ENCODE measurements around the gene CLDN6. TPM values are rescaled to one million over a fixed set of nuclear protein-coding genes. Genes with fewer than 3 reads are reported as not detected.
A peak's percentile ranks its signal among the peaks of the same experiment; 100 is the strongest.

CLDN6 gene
- total and polyA plus RNA-seq, 9 of the 15 experiments (the other 6 are each of a cell fraction or from before 2014, with no cell fraction given): 0.22 to 0.75 (median 0.38) TPM; not detected in 3

DNA sequence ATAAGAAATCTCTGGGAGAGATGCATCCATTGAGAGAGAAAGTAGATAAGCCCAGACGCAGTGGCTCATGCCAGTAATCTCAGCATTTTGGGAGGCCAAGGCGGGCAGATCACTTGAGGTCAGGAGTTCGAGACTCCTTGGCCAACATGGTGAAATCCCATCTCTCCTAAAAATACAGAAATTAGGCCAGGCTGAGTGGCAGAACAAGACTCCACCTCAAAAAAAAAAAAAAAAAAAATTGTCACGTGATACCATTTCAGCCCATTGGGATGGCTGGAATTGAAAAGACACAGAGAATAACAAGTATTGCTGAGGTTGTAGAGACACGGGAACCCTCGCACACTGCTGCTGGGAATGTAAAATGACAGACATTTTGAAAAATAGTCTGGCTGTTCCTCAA, 44.6 kb upstream of the CLDN6 start (continued):
- TF ChIP-seq, protein P1, sequence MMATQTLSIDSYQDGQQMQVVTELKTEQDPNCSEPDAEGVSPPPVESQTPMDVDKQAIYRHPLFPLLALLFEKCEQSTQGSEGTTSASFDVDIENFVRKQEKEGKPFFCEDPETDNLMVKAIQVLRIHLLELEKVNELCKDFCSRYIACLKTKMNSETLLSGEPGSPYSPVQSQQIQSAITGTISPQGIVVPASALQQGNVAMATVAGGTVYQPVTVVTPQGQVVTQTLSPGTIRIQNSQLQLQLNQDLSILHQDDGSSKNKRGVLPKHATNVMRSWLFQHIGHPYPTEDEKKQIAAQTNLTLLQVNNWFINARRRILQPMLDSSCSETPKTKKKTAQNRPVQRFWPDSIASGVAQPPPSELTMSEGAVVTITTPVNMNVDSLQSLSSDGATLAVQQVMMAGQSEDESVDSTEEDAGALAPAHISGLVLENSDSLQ (IDR thresholded peaks at IDR 0.05): peak; percentile 65
- no peak for TF ChIP-seq ZNF408 (CRISPR knock-in tag; IDR thresholded peaks at IDR 0.05; ENCODE audit: low read depth)

DNA sequence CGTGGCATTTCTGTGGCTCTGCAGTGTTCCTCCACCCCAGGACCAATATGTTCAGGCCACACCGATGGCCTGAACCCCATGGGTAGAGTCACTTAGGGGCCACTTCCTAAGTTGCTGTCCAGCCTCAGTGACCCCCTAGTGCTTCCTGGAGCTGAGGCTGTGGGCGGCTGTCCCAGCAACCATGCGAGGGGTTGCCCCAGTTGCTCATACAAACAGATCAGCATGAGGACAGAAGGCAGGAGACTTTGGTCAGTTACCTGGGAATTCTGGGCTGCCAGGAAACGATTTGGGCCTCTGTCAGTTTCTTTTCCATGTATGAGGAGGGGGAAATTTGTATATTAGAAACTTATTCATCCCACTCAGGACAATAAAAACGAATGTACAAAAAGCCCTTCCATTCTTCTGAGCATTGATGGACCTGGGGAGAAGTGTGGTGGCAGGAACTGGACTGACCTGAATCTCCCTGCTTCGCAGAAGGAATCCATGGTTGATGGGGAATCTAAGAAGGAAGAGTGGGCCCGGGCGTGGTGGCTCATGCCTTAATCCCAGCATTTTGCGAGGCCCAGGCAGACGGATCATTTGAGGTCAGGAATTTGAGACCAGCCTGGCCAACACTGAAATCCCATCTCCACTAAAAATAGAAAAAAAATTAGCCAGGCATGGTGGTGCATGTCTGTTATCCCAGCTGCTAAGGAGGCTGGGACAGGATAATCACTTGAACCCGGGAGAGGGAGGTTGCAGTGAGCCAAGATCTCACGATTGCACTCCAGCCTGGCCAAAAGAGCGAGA, 42.5 kb upstream of the CLDN6 start:
- H2AFZ ChIP-seq (ENCODE audit: low read depth, low read length): peak overlapping the region; percentile 97
- no TSS peak for BruUV-seq (replicated peaks)
- 0 out of 2 replicates have a peak, but pooled peaks cover 3% of the 10 kb centered on the region for H4K20me1 ChIP-seq (replicated peaks; ENCODE audit: control insufficient read depth, insufficient read depth, low read length)
- no peak overlapping the region for H3K4me2 ChIP-seq (ENCODE audit: insufficient read depth, low read length)
- H3K27ac ChIP-seq (ENCODE audit: extremely low read depth, low read depth, low read length): no peak overlapping the region
- peaks cover 4% of the 10 kb centered on the region for H3K9me1 ChIP-seq (ENCODE audit: control insufficient read depth, insufficient read depth, low read length)
- H3K9ac ChIP-seq (ENCODE audit: insufficient read depth in 1 of 2, low read depth in 2 of 2, low read length in 2 of 2): peak overlapping the region in 1 of 2 experiments; percentile 97; a peak in 1 of 4 replicates
- in situ Hi-C loops (cut with MboI) (no loop called here), intact Hi-C loops (cut with micrococcal nuclease) (no loop called here)
- DNase-seq (ENCODE audit: extremely low read depth in 1 of 4, low spot score in 3 of 4) (no peak), FAIRE-seq (no peak), ATAC-seq (no peak)
- CTCF ChIA-PET (ENCODE audit: low intra/inter-chr PET ratio): no interaction called here
- 63% methylated on average over 14 of the region's 14 CpGs for WGBS (ENCODE audit: insufficient coverage, low coverage, missing lambda C conversion rate)
- no peak overlapping the region for H3K4me3 ChIP-seq
- peaks cover 8 to 45% of the 10 kb centered on the region in 2 experiments for H3K4me1 ChIP-seq (replicated peaks in 1 of 2; ENCODE audit: control insufficient read depth in 2 of 2, insufficient read depth in 2 of 2, low read length in 2 of 2)
- POLR2A ChIA-PET: interaction anchor here (0.5 to 1.0 kb wide), 3 partner anchors 16 to 34 kb away, joined by 3 read pairs; no protein-coding TSS in a partner anchor
- H3K36me3 ChIP-seq (ENCODE audit: control insufficient read depth, insufficient read depth, low read length): no peaks in the 10 kb centered on the region
- no peaks in the 10 kb centered on the region for H3K9me3 ChIP-seq (replicated peaks; ENCODE audit: control insufficient read depth, insufficient read depth, low read depth, low read length)
- no peaks in the 10 kb centered on the region for H3K27me3 ChIP-seq (ENCODE audit: control insufficient read depth in 2 of 2, insufficient read depth in 2 of 2, low read length in 2 of 2)
- peaks cover 2% of the 10 kb centered on the region; the same call in 2 of the 3 replicates for H3K79me2 ChIP-seq (ENCODE audit: control insufficient read depth, insufficient read depth, low read length)
- TF ChIP-seq ZNF174 (CRISPR knock-in tag; IDR thresholded peaks at IDR 0.05) (no peak), PRMT5 (CRISPR knock-in tag; IDR thresholded peaks at IDR 0.05) (no peak), ZSCAN32 (CRISPR knock-in tag; IDR thresholded peaks at IDR 0.05) (no peak), TEAD4 (IDR thresholded peaks at IDR 0.05; ENCODE audit: low read length) (no peak), TEAD4 (CRISPR knock-in tag; IDR thresholded peaks at IDR 0.05; ENCODE audit: borderline replicate concordance) (no peak), ZNF436 (CRISPR knock-in tag; IDR thresholded peaks at IDR 0.05) (no peak), GTF2A2 (tag; IDR thresholded peaks at IDR 0.05) (no peak), SIX5 (IDR thresholded peaks at IDR 0.05; ENCODE audit: borderline replicate concordance in 1 of 2, insufficient read depth in 1 of 2, low read depth in 1 of 2, low read length in 2 of 2) (no peak), GABPB1 (CRISPR knock-in tag; IDR thresholded peaks at IDR 0.05) (no peak), TARDBP (IDR thresholded peaks at IDR 0.05) (no peak), FIP1L1 (IDR thresholded peaks at IDR 0.05; ENCODE audit: low read depth, low read length, poor library complexity, severe bottlenecking) (no peak)
- TF ChIP-seq, protein P2, sequence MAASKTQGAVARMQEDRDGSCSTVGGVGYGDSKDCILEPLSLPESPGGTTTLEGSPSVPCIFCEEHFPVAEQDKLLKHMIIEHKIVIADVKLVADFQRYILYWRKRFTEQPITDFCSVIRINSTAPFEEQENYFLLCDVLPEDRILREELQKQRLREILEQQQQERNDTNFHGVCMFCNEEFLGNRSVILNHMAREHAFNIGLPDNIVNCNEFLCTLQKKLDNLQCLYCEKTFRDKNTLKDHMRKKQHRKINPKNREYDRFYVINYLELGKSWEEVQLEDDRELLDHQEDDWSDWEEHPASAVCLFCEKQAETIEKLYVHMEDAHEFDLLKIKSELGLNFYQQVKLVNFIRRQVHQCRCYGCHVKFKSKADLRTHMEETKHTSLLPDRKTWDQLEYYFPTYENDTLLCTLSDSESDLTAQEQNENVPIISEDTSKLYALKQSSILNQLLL (CRISPR knock-in tag; IDR thresholded peaks at IDR 0.05; ENCODE audit: borderline replicate concordance): no peak
- TF ChIP-seq, protein P3, sequence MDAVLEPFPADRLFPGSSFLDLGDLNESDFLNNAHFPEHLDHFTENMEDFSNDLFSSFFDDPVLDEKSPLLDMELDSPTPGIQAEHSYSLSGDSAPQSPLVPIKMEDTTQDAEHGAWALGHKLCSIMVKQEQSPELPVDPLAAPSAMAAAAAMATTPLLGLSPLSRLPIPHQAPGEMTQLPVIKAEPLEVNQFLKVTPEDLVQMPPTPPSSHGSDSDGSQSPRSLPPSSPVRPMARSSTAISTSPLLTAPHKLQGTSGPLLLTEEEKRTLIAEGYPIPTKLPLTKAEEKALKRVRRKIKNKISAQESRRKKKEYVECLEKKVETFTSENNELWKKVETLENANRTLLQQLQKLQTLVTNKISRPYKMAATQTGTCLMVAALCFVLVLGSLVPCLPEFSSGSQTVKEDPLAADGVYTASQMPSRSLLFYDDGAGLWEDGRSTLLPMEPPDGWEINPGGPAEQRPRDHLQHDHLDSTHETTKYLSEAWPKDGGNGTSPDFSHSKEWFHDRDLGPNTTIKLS (IDR thresholded peaks at IDR 0.05; ENCODE audit: borderline replicate concordance, low read depth): no peak

All from K562 (cell line).